Glutamatergic neuron (in vitro differentiated cells): ENCODE measurements around the gene LINC00632. TPM values are rescaled to one million over a fixed set of nuclear protein-coding genes. Genes with fewer than 3 reads are reported as not detected.

ENCODE experiments used
- DNase-seq: peaks from one replicate; pipeline ENCODE4 v3.0.0; 2022
- H3K27ac Mint-ChIP-seq: one replicate; pipeline ENCODE4 v1.8.0; 2020; ENCODE audit warnings: mild to moderate bottlenecking, mixed read lengths, inconsistent platforms; ENCODE audit not compliant: unreplicated experiment
- H3K27me3 Mint-ChIP-seq: one replicate; pipeline ENCODE4 v1.8.0; 2020; ENCODE audit warnings: mild to moderate bottlenecking, moderate library complexity, mixed read lengths, inconsistent platforms; ENCODE audit not compliant: unreplicated experiment
- H3K36me3 Mint-ChIP-seq: one replicate; pipeline ENCODE4 v1.8.0; 2020; ENCODE audit warnings: mild to moderate bottlenecking, mixed read lengths, inconsistent platforms; ENCODE audit not compliant: unreplicated experiment
- H3K4me1 Mint-ChIP-seq: one replicate; pipeline ENCODE4 v1.8.0; 2020; ENCODE audit warnings: mild to moderate bottlenecking, low read depth, mixed read lengths, inconsistent platforms; ENCODE audit not compliant: unreplicated experiment
- H3K4me3 Mint-ChIP-seq: one replicate; pipeline ENCODE4 v1.8.0; 2020; ENCODE audit warnings: mild to moderate bottlenecking, mixed read lengths, inconsistent platforms; ENCODE audit not compliant: unreplicated experiment
- H3K9me3 Mint-ChIP-seq: one replicate; pipeline ENCODE4 v1.8.0; 2020; ENCODE audit warnings: mild to moderate bottlenecking, moderate library complexity, mixed read lengths, inconsistent platforms; ENCODE audit not compliant: unreplicated experiment
- long read RNA-seq: library from polyadenylated mRNA; unstranded; transcript quantifications from one replicate; pipeline ENCODE4 v2.0.0, GENCODE V29; 2020; ENCODE audit not compliant: unreplicated experiment
- total RNA-seq: library from RNA; stranded (reverse); fragmentation: NEBNext Ultra II Directional; extraction: Animal tissue kit (Norgen Biotek cat#: 25700); gene quantifications from one replicate; pipeline ENCODE4 v1.2.1, GENCODE V29; 2021; ENCODE audit not compliant: unreplicated experiment
- TF ChIP-seq, protein P1 (sequence below): fragments of 200-600 bp; sonication (generic); IDR thresholded peaks from one replicate; pipeline ENCODE4 v1.5.0; 2021; ENCODE audit not compliant: partially characterized antibody, unreplicated experiment

Gene LINC00632
- 89.8 TPM for total RNA-seq
- long read RNA-seq, partial matches to known transcripts, result 0 of 1 reads
- long read RNA-seq, other reads (novel, unspliced or antisense), result 0 of 1 reads

DNA sequence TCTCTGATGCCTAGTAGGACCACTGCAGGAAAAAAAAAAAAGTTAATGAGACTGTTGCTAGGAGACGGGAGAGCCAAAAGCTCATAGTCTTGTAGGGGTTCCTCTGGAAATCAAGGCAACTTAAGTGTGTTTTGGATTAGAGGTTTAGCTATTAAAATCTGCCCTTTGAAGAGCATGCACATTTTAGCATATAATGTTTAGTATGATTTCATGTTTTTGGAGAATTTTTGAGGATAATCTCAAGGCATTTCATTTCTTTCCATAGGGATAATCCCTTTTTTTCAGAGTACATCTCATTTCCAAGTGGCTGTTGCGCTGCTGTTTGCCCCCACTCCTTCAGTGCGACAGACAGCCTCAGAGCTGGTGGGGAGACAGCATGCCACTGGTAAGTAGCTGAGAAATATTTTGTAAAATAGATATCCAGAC, at the start of gene LINC00632:
Gene LINC00632, plus strand, starts transcription at position 339 of the 426 bp plus-strand sequence.
- H3K27me3 Mint-ChIP-seq, result no peaks in the 10 kb centered on the region
- H3K36me3 Mint-ChIP-seq, result no peaks in the 10 kb centered on the region
- peak; percentile 18 for DNase-seq
- peak within 1 kb of the TSS; percentile 80 for H3K4me3 Mint-ChIP-seq
- H3K27ac Mint-ChIP-seq, result no peak within 1 kb of the TSS
- peaks cover 5% of the 10 kb centered on the region for H3K4me1 Mint-ChIP-seq
- TF ChIP-seq, protein P1, sequence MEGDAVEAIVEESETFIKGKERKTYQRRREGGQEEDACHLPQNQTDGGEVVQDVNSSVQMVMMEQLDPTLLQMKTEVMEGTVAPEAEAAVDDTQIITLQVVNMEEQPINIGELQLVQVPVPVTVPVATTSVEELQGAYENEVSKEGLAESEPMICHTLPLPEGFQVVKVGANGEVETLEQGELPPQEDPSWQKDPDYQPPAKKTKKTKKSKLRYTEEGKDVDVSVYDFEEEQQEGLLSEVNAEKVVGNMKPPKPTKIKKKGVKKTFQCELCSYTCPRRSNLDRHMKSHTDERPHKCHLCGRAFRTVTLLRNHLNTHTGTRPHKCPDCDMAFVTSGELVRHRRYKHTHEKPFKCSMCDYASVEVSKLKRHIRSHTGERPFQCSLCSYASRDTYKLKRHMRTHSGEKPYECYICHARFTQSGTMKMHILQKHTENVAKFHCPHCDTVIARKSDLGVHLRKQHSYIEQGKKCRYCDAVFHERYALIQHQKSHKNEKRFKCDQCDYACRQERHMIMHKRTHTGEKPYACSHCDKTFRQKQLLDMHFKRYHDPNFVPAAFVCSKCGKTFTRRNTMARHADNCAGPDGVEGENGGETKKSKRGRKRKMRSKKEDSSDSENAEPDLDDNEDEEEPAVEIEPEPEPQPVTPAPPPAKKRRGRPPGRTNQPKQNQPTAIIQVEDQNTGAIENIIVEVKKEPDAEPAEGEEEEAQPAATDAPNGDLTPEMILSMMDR, result no peak
- H3K9me3 Mint-ChIP-seq, result peaks cover 2% of the 10 kb centered on the region

DNA sequence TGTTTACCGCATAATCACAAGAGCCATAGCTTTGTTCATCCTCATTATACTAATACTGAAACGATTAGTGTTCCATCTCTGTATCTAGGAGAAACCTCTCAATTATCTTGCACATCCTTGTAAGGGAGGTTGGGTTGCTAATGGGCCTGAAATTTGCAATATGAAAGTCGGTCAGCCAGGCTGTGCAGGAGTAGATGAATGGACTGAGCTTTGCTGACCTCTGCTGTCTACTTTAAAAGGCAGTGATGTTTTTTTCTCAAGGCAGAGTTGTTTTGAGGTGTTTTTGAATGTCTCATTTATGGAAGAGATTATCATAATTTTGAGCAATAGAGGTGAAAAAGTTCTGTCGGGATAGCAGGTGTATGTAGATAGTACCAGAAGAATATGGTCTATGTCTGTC, 47.9 kb upstream of the LINC00632 start:
- H3K9me3 Mint-ChIP-seq, result no peaks in the 10 kb centered on the region
- H3K27ac Mint-ChIP-seq, result no peak overlapping the region
- TF ChIP-seq, protein P1, result no peak
- DNase-seq, result no peak
- no peaks in the 10 kb centered on the region for H3K36me3 Mint-ChIP-seq
- no peak overlapping the region for H3K4me3 Mint-ChIP-seq
- no peaks in the 10 kb centered on the region for H3K27me3 Mint-ChIP-seq
- no peaks in the 10 kb centered on the region for H3K4me1 Mint-ChIP-seq

DNA sequence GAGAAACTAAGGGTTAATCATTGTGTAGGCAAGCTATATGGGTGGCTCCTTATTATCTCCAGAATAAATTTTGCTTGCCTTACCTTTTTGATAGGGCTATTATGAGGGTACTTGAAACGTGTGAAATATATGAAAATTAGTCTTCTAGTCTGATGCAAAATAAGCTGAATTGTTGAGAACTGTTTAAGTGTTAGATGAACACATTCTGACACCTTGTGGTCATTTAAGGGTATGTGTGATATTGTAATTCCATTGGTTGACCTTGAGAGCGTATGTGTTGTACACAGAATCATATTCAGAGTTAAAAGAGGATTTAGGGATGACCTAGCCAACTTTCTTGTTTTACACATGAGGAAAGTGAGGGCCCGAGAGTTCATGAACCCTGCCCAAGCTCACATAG, 44.6 kb upstream of the LINC00632 start:
- DNase-seq, result no peak
- no peaks in the 10 kb centered on the region for H3K9me3 Mint-ChIP-seq
- H3K27me3 Mint-ChIP-seq, result no peaks in the 10 kb centered on the region
- TF ChIP-seq, protein P1, result peak; percentile 44
- H3K36me3 Mint-ChIP-seq, result no peaks in the 10 kb centered on the region
- no peaks in the 10 kb centered on the region for H3K4me1 Mint-ChIP-seq
- no peak overlapping the region for H3K27ac Mint-ChIP-seq
- no peak overlapping the region for H3K4me3 Mint-ChIP-seq

DNA sequence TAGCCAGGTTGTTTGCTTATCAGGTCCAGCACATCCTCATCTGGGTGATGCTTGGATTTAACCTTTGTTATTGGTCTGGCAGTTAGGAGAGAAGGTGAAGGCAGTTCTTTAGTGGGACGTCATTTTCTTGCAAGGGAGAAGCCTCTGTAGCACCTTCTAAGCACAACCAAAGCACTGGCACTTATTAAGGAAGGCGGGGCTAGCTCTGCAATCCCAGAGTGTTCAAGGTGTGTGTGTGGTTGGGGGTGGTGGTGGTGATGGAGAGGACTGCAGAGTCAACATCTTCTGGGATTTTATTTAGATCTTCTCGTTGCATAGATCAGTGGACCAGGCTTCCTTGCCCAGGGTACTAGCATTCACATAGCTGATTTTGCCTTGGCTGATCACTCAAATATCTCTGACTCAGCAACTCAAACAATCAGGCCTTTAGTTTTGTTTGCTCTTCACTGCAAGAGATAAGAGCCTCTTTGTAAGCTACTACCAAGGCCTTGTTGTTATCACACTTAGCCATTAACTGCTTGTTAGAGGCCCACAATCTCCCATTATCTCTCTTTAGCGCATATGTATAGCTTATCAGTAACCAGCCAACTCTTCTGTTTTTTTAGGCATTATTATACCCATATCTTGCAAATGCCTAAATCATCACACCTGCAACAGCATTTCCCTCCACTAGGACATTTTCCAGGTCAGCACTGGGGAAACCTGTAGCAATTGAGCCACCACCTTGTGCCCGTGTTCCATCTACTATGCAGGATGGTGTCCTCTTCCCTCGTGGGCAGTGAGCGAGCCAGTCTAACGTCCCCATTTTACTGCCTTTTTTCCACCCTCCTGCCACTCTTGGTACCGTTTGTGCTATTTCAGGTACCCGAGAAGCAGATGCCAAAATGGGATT, 36.5 kb upstream of the LINC00632 start:
- Mint-ChIP-seq H3K27ac (no peak overlapping the region), H3K36me3 (no peaks in the 10 kb centered on the region), H3K4me3 (no peak overlapping the region)

More for the DNA sequence above, 36.5 kb upstream of the LINC00632 start:
- no peak for DNase-seq
- TF ChIP-seq, protein P1, result no peak
- Mint-ChIP-seq H3K27me3 (no peaks in the 10 kb centered on the region), H3K4me1 (no peaks in the 10 kb centered on the region), H3K9me3 (no peaks in the 10 kb centered on the region)
